ENCODE results near the gene CHN1.

- TF ChIP-seq CTCF (IDR thresholded peaks at IDR 0.05) (no peak), POLR2A (IDR thresholded peaks at IDR 0.05) (no peak)
Observed at GRCh38 chr2:175009917-175010621, 4.9 kb upstream of the CHN1 start.
